HG02763 (cell line): ENCODE measurements around the gene CACNA1D.

ENCODE experiments used
- ATAC-seq: cut with Tn5 transposase; IDR thresholded peaks from one replicate; pipeline ENCODE4 v1.9.1; 2021; ENCODE audit warnings: mild to moderate bottlenecking, moderate library complexity; ENCODE audit not compliant: unreplicated experiment

Gene CACNA1D

DNA sequence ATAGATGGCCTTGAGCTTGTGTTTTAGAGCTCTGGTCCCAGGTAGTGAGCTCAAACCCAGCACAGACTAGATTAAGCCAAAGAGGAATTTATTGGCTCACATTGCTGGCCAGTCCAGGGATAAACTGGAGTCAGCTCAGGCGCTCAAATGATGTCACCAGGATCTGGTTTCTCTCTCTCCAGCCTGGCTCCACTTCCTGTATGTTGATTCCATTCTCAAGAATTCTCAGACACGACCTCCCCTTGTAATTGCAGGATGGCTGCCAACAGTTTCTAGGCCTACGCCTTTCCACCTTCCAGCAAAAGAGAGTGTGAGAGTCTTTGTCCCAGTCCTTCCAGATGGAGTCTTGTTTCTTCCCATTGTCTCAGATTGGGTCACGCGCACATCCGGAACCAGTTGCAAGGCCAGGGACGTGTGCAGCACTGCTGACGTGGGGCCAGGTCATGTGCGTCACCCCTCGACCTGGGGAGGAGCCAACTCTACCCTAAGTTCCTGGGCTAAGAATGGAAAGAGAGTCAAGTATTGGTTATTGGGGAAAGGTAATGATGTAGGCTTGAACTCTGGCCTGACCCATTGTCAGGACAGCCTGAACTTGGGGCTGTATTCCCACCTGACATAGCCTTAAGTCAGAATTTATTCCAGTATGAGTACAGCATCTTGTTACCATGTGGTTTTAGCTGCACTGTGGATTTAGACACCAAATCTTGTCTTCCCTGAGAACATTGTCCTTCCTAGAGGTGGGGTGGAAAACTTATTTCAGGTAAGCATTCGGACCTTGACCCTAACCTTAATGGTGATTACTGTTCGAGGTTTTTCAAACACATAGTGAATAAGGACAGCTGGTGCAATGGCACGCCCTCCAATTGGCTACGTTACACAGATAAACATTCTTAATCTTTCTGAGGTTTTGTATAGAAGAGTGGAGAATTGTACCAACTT lies 31.6 kb downstream of the CACNA1D start:
- ATAC-seq = no peak

DNA sequence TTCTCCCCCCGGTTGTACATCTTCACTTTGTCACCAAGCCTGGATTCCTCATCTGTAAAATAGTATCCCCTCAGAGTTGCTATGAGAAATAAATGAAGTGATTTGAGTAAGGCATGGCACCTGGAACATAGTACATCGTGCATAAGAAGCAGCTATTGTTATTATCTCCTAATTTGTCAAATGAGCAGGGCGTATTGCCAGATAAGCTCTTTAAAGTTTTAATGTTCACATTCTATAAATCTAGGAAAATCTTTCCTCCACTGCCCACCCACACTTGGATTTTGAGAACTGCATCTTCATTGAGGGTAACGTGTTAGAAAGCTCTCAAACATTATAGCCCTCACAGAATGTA lies 32.3 kb downstream of the CACNA1D start:
- ATAC-seq = no peak

DNA sequence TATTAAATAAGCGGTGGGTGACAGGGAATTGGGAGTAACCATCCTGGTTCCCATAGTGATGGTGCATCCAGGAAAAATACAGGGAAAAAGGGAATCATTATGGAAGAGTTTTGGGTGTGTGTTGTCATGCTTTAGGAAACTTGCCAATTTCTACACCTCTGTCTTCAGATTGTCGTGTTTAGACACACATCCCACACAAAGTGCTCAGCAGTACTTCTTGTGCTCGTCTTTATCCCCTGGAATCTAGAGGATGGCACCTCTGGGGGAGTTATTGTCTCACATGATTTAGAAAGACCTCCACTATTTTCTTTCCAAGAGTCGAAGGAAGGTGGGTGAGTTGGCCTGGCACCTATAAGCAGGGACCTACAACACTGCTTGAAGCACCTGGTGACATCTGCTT lies 35.8 kb downstream of the CACNA1D start:
- ATAC-seq = no peak

DNA sequence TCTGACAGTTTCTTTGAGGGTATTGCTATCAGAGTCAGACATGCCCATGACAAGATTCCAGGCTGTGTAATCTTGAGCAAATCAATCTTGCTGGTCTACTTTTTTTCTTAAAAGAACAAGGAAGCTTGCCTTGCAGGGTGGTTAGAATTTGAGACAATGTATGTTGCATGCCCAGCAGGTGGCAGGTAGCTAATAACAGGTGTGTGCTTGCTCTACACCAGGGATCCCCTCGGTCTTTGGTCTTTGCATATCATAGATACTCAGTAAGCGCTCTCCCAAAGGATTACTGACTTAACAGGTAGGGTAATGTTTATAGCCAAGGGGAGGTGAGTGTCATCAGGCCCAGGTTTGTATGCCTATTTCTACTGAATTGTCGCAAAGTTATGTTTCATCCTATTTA lies 37.3 kb downstream of the CACNA1D start:
- no peak for ATAC-seq

DNA sequence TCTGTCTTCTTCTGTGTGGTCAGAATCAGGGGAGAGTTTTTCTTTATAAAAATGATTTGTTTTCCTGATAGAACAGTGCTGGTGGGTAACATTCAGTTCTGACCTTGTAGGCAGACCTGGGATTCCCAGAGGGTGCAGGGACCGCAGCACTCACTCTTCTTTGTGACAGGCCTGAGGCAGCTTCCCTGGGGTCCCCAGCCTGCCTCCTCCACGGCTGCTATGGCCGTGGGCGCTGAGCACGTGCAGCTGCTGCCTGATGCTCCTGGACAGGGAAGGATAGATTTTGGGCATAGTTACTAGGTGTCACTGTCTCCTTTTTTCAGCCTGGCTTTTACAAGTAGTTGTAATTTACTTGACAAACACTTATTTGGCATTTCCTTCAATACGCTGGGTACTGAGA lies 39.1 kb downstream of the CACNA1D start:
- no peak for ATAC-seq

DNA sequence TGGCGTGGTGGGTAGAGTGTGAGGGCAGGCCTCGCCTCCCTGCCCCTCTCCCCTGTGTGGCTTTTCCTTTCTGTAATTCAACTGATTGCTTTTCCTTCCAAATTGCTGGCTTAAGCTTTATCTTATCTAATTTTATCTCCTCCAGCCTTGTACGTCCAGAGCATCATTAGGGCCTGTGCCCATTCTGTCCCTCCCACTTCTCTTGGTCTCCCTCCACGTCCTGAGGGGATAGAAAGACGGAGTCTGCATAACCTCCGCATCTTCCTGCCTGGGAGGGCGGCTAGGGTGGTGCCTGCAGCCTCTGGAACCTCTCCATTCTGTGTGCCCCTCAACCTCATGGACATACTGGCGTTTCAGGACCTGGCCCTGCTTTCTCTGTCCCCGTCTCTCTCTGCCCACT lies 39.8 kb downstream of the CACNA1D start:
- ATAC-seq = no peak

DNA sequence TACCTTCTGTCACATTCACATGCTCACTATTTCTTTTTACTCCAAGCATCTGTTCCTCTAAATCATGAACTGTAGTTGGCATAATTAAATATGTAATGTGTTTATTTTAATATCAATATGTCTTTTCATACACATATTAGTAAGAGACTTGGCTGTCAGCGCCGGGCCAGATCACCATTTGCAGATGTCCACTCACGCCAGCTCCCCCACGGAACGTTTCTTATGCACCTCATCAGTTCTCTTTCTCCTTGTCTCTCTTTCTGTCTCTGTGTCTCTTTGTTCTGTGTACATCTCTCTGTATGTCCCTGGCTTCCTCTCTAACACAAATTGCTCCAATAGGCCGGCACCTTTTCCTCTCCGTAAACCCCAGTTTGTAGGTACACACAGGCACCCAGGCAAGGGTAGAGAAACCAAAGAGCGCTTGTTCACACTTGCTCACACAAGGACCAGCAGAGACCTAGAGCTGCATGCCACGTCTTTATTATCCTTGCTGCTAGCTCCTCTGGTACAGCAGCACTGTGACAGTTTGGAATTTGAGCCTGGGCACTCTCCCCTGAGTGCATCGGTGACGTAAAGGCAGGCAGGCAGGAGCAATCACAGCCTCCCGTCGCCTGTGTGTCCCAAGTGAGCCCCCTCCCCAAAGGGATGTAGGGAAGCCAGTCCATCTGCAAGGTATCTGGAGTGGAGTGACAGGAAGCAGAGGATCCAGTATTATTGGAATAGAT lies 40.4 kb downstream of the CACNA1D start:
- no peak for ATAC-seq

DNA sequence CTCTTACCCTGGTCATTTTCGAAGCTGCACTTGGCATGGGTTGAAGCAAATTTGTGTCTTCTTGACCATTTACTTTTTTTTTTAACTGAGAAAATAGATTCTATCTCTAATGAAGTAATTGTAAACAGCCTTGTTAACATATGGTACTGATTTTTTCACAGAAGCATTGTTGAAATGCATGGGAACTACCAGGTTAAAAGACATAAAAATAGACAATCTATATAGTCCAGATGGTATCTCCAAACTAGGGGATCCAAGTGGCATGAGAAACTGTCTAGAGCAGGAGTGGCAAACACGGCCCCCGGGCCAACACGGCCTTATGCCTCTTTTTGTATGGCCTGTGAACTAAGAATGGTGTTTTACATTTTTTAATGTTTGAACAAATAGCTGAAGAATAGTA lies 41.9 kb downstream of the CACNA1D start:
- no peak for ATAC-seq

DNA sequence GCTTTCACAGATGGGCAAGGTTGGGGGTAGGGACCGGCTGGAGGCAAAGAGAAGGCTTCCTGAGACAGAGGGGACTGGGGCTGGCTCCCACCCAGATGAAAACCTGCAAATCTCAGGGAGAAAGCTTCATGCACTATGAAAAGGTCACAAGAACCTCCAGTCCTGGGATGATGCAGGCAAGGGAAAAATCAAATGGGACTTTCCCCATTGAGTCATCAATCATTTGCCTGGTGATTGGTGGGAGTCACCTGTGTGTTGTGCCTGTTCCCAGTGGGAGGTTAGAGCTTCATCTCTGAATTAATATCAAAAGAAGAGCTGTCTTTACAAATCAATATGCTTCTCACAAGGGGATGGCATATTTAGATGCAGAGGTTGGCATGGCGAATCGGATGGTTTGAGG lies 49.9 kb downstream of the CACNA1D start:
- ATAC-seq = no peak

DNA sequence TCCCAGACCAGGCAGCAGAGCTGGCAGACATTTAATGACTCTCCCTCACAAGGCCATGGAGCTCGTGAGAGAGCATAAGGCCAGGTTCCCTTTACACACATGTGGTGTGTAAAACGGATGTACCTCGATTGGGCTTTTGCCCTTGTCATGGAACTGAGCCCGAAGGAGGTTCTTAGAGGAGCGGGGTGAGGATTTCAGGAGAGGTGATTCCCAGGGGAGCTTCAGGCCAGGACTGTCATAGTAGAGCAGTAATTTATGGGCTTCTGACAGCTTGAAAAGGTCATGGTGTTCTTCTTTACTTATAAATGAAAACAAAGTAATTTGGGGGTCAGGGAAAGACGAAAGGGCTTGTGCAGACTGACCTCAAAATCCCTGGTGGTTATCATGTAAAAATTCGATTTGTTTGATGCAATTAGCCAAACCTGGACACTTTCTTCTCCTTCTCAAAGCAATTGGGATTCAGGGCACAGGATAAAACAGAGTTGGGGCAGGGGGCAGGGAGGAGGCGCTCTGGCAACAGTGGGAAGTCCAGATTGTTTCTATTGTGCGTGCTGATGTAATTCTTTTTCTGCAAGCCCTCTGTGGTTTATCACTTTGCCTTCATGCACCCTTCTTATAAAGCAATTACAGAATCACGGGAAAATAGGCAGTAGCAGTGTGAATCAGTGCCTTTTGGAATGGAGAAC lies 51.0 kb downstream of the CACNA1D start:
- no peak for ATAC-seq

DNA sequence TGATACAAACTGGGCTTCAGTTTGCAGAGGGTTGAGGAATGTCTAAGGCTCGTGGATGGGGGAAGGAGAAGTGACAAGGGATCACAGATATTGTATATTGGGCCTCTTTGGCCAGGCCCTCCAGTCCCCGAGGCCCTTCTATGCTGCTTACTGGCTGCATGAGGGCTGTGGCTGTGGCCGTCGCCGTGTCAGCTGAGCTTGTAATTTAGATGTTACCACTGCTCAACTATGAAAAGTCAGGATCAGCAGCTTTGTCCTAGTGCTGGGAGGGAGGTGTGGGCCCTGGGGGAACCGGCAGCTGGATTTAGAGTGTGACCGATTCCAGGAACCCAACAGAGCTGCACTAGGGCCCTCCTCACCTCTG lies 51.6 kb downstream of the CACNA1D start:
- ATAC-seq = no peak

DNA sequence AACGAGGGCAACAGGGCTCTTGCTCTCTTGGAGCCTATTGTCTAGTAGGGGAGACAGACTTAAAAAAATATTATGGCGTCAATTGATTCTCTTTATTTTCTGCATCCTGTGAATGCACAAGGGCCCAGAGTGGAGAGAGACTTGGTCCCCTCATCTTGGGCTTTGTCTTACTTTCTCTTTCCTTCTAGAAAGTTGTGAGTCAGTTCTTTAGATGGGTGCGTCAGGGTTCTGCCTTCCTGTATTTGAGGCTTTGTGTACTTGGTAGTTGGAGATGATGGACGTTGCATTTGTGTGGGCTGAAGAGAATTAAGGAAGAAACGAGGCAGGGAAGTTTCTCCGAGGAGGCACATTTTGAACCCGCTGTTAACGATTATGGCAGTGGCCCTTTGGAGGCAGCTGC lies 52.9 kb downstream of the CACNA1D start:
- no peak for ATAC-seq

DNA sequence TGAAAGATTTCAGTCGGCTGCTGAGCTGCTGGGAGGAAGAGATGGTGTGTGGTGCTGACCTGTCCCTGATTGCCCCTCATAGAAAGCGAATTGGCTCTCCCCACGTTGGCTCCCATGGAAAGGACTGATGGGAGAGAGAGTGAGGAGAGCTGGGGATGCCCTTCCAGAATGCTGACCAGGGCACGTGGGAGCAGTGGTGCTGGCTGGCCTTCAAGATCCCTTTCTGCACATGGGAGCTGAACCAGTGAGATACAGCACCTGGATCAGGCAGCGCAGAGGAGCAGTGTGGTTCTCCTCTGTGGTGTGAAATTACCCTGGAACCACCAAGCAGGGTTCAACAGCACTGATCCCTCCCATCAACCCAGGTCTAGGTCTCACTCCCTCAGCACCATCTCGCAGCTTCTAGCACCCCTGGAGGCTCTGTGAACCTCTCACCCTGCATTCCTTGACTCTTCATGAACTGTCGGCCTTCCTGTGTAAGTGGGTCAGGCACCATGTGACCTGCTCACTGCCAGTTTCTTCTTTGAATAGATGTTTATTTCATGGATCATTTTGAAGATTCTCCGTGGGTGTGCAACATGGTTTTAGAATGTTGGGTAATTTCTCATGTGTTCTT lies 55.7 kb downstream of the CACNA1D start:
- no peak for ATAC-seq

DNA sequence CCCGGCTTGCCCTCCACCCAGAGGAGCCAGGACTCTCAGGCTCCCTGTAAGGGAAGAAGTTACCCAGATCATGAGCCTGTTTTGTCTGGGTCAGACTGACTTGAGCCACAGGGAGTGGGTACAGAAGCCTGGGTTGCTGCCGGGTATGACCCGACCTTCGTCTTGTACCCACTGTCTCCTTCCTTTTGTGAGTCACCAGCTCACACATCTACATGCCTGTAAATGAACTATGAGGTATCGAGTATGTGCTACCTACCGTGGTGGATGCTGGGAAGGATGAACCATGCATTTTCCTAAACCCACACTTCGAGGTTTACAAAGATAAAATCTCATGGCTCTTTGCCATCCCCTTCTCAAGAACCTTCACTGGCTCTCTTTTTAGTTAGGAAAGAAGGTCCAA lies 56.9 kb downstream of the CACNA1D start:
- ATAC-seq = no peak

DNA sequence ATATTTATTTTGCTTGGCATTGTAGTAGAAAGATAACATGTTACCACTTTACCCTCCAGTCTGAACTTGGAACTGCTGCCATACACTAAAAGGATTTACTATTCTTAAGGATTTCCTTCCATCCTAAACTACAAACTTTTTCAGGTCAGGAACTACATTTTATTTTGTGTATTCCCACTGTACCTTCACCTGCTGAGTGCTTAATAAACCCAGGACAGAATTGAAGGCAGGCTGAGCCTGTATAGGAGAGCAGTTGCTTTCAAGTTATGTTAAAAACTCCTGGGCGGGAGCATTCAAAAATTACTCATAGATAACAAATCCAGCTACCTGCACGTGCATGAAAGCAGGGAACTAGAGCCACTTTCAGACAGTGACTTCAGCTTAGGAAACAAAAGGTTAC lies 58.3 kb downstream of the CACNA1D start:
- ATAC-seq = no peak

DNA sequence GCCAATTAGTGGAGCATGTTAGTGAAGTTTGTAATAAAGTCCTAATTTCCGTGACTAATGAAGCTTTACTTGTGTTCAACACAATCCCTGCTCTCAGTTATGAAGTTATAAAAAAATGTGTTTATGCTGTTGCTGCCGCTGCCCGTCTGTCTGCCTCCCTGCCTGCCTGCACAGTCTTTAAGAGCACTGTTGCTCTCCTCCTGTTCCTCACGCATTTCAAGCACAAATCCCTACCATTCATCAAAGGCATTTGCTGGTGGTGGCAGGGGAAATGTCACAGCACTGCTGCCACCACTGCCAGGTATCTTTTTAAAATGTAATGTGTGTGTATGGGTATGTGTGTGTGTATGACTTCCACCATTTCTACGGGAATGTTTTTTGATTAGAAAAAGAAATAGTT lies 58.8 kb downstream of the CACNA1D start:
- no peak for ATAC-seq

DNA sequence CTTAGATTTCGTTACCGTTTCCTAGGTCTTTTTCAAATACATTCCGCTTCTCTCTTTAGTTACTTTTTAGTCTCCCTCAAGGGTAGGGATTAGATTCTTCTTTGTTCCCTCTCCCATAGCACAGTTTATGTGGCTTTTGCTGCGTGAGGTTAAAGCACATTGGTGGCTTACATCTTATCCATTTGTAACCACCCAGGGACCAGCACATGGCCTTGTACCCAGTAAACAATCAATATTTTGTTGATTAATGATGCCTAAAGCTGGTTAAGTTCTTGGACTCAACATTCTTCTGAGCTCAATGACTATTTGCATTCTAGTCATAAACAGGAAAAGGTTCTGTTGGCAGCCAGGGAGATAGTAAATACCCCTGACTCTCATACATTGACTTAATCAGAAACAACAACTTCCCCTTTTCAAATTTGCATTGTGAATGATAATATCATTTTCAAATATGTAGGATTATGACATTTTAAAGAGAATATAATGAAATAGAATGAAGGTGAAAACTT lies 60.2 kb downstream of the CACNA1D start:
- ATAC-seq = peak; percentile 64

DNA sequence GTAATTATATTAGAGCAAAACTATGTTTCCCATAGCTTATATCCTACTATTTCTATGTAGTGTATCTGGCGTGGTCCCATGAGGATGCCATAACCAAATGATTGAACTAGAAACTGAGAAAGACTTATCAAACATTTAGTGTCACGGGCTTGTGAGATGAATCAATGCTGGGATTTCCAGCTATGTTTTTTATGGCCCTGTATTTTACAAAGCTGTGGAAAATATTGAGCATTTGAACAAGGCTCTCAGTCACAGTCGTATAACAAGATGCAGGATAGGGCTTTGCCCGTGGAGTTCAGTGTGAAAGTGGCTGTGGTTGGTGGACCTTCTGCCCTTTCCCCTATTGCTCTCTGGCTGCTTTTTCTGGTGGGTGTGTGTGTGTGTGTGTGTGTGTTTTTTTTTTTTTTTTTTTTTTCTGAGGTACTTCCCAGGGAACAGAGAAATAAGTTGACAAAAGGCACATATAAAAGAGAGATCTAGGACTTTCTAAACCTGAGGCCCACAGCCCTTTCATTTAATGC lies 60.7 kb downstream of the CACNA1D start:
- ATAC-seq = peak; percentile 63

DNA sequence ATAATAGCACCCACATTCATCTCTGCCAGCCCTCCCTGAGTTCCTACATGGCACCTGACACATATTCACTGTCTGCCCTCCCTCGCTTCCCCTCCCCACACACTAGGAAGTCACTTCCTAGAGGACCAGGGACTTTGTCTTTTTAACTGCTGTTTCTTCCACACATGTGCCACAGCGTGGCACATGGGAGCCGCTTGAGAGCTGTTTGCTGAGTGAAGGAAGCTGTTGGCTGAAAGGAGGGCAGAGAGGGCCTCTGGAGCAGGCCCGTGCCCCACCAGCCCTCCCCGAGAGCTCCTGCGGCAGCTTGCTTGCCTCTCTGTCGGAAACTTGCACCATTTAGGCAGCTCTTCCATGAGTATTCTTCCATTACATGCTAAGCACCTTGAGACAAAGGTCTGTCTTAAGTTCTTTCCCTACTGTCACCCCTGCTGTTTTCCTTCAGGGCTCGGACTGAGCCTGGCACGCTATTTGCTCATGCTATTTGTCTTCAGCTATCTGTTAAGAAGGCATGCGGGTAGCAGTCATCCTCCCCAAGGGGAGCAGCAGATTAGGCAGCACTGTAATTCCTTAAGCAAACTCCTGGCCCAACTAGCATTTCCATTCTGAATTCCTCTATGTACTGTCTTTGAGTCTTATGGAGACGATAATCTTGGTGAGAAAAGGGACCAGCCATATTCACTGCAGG lies 72.2 kb downstream of the CACNA1D start:
- ATAC-seq = no peak

DNA sequence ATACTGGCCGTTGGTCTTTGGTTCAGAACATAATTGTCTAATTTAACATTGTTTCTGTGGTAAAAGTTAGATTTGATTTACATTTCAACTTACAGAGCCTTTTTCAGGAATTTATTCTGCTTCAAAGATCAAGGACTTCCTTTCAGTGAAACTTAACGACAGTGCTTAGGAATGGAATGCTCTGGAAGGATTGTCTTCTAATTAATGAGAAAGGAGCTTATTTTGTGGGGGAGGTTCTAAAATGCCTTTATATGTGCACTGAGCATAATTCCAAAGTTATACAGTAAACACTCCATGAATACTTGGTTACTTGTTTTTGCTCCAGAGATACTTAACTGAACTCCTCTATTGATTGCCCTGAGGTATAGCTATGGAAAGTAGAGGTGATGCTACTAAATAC lies 75.7 kb downstream of the CACNA1D start:
- ATAC-seq = no peak
